ENCODE data around the gene CHTF18.
"Not testable (repeated sequence)": the region's sequence is repeated elsewhere in the genome, so short reads cannot be mapped to it uniquely, and the experiment has no call there.

CHTF18 gene

DNA sequence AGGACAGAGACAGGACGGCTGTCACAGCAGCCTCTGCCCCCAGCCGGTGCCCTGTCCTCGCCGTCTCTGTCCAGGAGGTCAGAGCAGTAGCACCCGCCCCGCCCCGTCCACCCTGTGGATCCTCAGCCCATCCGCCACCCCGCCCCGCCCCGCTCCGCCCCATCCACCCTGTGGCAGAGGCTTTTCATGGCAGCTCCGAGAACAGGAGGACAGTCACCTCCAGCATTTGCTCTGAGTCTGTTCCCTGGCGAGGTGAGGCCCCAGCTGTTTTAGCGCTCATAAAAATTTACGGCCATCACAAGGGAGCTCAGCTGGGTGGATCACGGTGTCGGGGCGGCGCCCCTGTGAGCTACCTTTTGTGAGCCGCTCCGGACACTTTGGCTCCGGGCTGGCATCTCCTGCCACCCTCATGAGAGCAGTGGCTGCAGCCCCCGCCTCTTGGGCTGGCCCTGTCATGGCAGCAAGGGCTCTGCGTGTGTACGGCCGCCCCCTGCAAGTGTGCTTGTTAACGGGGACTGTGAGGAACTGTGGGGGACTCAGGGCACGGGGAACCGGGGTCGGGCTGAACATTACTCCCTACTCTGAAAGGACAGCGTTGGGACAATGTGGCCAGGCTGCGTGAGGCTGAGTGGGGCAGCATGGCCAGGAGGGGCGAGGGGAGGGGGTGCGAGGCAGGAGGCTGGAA lies 44.4 kb downstream of the CHTF18 start:
- no peak for DNase-seq

DNA sequence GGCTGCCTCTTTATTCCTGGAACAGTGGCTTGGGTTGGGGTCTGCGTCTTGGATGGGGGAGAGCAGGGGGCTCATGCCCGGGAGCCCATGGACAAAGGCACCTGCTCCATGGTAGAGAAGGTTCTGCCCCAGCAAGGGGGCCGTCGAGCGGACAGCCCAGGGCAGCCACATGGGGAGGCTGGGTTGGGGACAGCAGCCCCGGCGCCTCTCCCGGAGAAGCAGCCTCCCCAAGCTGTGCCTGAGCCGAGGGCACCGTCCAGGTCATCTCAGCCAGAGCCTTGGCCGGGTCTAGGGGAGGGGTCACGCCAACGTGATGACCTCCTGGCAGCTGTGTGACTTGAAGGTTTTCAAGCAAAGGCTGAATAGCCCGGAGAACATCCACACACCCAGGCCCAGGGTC lies 45.0 kb downstream of the CHTF18 start:
- no peak for DNase-seq

DNA sequence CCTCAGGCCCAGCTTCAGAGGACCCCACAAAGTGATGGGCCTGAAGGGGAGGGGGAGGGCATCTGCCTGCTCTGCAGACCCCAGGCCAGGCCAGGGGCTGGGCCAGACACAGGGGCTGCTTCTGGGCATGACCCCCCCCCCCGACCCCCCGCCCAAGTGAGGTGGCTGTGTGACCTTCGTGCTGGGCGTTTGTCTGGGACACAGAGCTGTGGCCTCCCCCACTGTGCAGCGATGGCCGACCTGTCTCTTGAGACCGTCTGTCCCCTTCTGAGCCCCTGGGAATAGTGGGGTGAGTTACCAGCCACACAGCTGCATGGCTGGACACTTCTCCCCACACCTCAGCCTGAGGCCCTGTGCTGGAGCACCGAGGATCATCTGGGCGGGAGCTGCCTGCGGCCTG lies 47.0 kb downstream of the CHTF18 start:
- DNase-seq, result no peak

- no peak for DNase-seq
Measured at GRCh38 chr16:836221-836620, 47.8 kb downstream of the CHTF18 start.

DNA sequence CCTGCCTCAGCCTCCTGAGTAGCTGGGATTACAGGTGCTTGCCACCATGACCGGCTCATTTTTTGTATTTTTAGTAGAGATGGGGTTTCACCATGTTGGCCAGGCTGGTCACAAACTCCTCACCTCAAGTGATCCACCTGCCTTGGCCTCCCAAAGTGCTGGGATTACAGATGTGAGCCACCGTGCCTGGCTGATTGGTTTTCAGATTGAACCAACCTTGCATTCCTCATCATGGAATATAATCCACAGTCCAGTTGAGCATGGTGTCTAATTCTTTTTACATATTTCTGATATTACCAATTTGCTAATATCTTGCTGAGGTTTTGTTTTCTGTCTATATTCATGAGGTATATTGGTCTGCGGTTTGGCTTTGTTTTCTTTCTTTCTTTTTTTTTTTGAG lies 48.4 kb downstream of the CHTF18 start:
- DNase-seq, result not testable (repeated sequence)

DNA sequence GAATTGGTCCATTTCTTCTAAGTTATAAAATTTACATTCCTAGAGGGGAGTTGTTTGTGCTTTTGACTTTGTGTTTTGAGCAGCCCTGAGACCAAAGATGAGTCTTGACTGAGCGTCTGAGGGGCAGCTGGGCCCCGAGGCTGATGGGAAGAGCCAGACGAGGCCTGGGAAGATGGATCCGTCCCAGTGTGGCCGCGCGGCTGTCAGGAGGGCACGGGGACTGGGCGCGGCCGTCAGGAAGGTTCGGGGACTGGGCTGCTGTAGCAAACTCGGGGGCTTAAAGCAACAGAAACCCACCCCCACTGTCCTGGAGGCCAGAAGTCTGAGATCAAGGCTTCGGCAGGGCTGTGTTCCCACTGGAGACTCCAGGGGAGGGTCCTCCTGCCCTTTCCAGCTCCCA lies 50.3 kb downstream of the CHTF18 start:
- no peak for DNase-seq

- no peak for DNase-seq
Measured at GRCh38 chr16:839643-840408, 51.4 kb downstream of the CHTF18 start.

DNA sequence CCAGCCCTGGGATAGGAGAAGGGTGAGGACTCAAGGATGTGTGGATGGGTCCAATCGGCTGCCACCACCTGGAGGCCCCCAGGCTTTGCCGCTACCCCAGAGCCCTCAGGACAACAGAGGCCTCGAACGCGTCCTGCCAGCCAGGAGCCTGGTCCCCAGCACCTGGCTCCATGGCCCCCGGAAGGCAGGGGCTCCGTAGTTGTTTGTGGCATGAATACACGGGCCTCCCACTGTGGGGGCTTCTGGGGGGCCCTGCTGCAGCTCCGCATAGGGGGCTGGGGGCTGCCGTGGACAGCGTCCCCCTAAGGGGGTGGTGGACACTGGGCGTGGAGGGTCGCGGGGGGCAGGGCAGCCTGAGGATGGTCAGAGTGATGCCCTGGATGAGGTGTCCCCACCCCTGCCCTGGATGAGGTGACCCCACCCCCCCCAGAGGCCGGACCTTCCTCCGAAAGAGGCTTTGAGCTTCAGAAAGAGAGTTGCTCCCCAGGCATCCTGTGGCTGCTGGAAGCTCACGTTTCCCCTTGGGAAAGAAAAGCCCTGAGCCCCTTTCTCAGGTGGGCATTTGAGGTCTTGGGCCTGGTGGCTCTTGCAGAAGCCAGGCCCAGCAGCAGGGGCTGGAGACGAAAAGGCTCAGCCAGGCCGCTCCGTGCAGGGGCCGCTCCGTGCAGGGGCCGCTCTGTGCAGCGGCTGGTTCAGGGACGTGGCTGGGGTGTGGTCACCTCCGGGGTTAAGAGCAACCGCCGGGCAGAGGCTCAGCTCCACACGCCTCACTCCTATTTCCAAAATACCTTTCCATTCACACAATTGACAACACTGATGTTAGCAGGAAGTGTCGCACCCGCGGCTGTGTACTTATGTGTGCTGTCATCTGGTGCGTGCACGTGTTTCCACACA lies 52.4 kb downstream of the CHTF18 start:
- DNase-seq, result no peak

- DNase-seq, result no peak
Measured at GRCh38 chr16:841455-842060, 53.1 kb downstream of the CHTF18 start.

DNA sequence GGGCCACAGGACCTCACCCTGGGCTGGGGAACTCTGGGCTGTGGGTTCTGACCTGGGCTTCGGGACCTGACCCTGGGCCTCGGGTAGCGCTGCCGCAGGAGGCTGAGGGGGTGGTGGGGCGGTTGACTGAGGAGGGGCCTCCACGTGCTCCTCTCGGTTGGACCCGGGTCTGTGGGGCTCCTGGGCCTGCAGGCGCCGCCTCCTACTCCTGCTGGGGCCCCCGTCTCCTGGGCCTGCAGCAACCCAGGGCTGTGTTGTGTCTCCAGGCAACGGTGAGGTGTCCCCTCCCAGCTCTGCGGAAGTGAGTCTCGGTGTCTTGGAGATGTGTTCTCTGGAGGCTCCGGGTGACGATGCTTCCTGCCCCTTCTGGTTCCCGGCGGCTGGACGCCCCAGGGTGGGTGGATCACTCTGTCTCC lies 53.6 kb downstream of the CHTF18 start:
- DNase-seq, result no peak

DNA sequence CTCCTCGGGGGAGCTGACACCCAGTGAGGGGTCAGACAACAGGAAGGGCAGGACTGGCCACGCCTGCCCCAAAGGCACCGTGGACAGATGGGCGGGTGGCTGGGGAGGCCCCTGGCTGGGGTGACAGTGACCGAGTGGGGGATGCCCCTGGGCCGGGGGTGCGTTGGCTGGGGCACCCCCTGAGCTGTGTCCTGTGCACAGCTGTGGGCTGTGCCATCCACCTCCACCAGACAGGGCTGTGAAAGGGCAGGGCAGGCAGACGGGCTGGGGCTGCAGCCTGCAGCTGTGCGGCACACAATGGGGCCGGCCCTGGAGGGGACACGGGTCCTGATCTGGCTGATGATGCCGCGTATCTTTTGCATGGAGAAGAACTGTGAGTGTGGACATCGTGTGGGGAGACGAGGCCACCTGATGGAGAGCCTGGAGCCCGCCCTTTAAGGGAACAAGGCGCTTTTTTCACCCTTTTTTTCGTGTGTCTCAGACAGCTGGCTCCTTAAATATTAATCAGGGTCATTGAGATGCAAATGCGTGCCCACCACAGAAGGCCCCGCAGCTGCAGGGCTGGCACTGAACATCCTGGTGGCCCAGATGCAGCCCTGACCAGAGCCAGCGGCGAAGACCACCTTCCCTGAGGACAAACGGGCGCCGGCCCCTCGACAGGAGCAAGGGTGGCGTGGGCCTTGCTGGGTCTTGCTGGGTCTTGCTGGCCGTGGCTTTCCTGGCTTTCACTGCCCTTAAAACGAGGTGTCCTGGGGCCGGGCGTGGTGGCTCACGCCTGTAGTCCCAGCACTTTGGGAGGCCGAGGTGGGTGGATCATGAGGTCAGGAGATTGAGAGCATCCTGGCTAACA lies 54.5 kb downstream of the CHTF18 start:
- DNase-seq, result no peak

DNA sequence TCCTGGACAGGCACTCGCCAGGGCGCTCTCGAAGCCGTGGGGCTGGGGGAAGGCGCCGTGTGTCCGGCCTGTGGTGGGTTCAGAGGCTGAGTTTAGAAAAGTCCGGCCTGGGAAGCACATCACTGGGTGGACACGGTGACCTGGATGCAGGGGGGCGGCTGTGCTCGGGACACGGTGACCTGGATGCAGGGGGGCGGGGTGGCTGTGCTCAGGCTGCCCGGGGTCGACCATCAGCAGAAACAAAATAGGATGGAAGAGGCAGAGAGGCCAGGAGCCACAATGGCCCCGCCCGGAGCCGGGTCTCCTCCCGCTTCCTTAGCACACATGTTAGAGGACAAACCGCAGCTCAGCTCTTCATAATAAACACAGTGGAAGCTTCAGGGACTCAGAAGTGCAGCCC lies 55.4 kb downstream of the CHTF18 start:
- DNase-seq, result no peak

DNA sequence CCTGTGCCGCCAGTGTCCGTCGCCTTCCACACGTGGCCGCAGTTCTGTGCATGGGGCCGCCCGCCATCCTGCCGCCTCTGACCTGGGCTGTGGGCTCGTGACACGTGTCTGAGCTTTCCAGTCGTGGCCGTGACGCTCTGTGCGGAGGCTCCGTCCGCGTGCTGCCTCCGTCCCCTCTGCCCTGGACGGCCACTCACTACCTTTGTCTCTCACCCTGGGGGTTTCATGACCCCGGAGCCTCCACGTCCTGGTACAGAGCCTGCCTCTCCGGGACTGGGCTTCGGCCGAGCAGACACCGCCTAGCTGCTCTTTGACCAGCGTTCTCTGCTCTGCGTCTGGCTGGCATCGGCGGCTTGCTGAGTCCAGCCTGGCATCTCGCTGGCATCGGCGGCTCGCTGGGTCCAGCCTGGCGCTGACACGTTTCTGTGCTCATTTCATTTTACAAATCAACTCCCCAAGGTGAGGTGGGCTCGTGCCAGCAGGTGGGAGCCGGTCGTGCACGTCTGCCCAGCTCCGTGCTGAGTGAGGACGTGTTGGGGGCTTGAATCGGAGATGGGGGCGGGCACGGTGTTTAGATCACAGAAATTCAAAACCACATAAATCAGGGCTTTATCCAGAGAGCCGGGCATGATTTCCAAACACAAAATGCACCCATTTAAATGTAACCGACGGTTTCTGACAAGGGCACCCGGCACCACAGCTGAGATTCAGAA lies 56.4 kb downstream of the CHTF18 start:
- no peak for DNase-seq

- DNase-seq, result no peak
Measured at GRCh38 chr16:845351-845745, 56.9 kb downstream of the CHTF18 start.

- no peak for DNase-seq
Measured at GRCh38 chr16:847151-847550, 58.7 kb downstream of the CHTF18 start.

Measured in stimulated activated naive CD4-positive, alpha-beta T cell (primary cell).